GM19467 (cell line): ENCODE measurements around the gene IPO5.

ENCODE experiments used
- ATAC-seq: cut with Tn5 transposase; IDR thresholded peaks from one replicate; pipeline ENCODE4 v1.9.1; 2021; ENCODE audit warnings: mild to moderate bottlenecking, moderate library complexity; ENCODE audit not compliant: unreplicated experiment

Gene IPO5

GRCh38 chr13:98054301-98054700 is 100.8 kb downstream of the IPO5 start:
- ATAC-seq, result no peak

- no peak for ATAC-seq
These were observed 102.1 kb downstream of the IPO5 start for GRCh38 chr13:98055623-98056022.

GRCh38 chr13:98056839-98057410 is 103.5 kb downstream of the IPO5 start:
- ATAC-seq, result no peak

- ATAC-seq, result no peak
These were observed 105.8 kb downstream of the IPO5 start for GRCh38 chr13:98059276-98059675.

GRCh38 chr13:98060282-98060681 is 106.8 kb downstream of the IPO5 start:
- no peak for ATAC-seq

GRCh38 chr13:98065468-98065867 is 112.0 kb downstream of the IPO5 start:
- ATAC-seq, result no peak

- no peak for ATAC-seq
These were observed 113.2 kb downstream of the IPO5 start for GRCh38 chr13:98066636-98067035.

- ATAC-seq, result no peak
These were observed 115.0 kb downstream of the IPO5 start for GRCh38 chr13:98068521-98068920.

- ATAC-seq, result no peak
These were observed 116.5 kb downstream of the IPO5 start for GRCh38 chr13:98069985-98070384.

GRCh38 chr13:98071316-98071715 is 117.8 kb downstream of the IPO5 start:
- no peak for ATAC-seq

- no peak for ATAC-seq
These were observed 119.0 kb downstream of the IPO5 start for GRCh38 chr13:98072476-98072875.
